G401.6 (cell line): ENCODE data around the gene PRPF19.

Source experiments
- FAIRE-seq: peaks from 2 replicates; lab custom pipeline; 2012; peaks lifted over from hg19 to GRCh38; lab: Jason Lieb, UNC

Gene PRPF19

GRCh38 chr11:60872124-60872960 lies 34.0 kb downstream of the PRPF19 start:
- no peak for FAIRE-seq

GRCh38 chr11:60871378-60872061 lies 34.9 kb downstream of the PRPF19 start:
- no peak for FAIRE-seq

GRCh38 chr11:60870733-60871377 lies 35.5 kb downstream of the PRPF19 start:
- no peak for FAIRE-seq

GRCh38 chr11:60870276-60870675 lies 36.1 kb downstream of the PRPF19 start:
- FAIRE-seq, result no peak

- FAIRE-seq, result no peak
These were observed 36.9 kb downstream of the PRPF19 start for GRCh38 chr11:60869451-60869825.

GRCh38 chr11:60868682-60869450 lies 37.5 kb downstream of the PRPF19 start:
- FAIRE-seq, result no peak

- no peak for FAIRE-seq
These were observed 38.3 kb downstream of the PRPF19 start for GRCh38 chr11:60867871-60868681.

- FAIRE-seq, result no peak
These were observed 39.2 kb downstream of the PRPF19 start, which contains the start of gene ZP1 for GRCh38 chr11:60866911-60867870. ZP1 (plus strand) TSS chr11:60867542; CDS start chr11:60867562, 20 bp downstream.

- no peak for FAIRE-seq
These were observed 41.4 kb downstream of the PRPF19 start for GRCh38 chr11:60864856-60865513.

GRCh38 chr11:60863550-60864521 lies 42.5 kb downstream of the PRPF19 start:
- no peak for FAIRE-seq

- FAIRE-seq, result no peak
These were observed 44.2 kb downstream of the PRPF19 start for GRCh38 chr11:60862171-60862570.

GRCh38 chr11:60860943-60861342 lies 45.4 kb downstream of the PRPF19 start:
- no peak for FAIRE-seq

- no peak for FAIRE-seq
These were observed 46.7 kb downstream of the PRPF19 start for GRCh38 chr11:60859616-60860250.

- no peak for FAIRE-seq
These were observed 47.5 kb downstream of the PRPF19 start for GRCh38 chr11:60858731-60859464.

- FAIRE-seq, result no peak
These were observed 48.1 kb downstream of the PRPF19 start for GRCh38 chr11:60858236-60858635.

GRCh38 chr11:60857378-60858232 lies 48.8 kb downstream of the PRPF19 start:
- FAIRE-seq, result no peak
